Fibroblast of skin of right quadriceps (primary cell): Measurements from ENCODE around the gene ZDHHC18.

Experiments
- DNase-seq: peaks from one replicate; pipeline ENCODE4 v3.0.0-alpha.2; 2013

ZDHHC18 gene, protein sequence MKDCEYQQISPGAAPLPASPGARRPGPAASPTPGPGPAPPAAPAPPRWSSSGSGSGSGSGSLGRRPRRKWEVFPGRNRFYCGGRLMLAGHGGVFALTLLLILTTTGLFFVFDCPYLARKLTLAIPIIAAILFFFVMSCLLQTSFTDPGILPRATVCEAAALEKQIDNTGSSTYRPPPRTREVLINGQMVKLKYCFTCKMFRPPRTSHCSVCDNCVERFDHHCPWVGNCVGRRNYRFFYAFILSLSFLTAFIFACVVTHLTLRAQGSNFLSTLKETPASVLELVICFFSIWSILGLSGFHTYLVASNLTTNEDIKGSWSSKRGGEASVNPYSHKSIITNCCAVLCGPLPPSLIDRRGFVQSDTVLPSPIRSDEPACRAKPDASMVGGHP

DNA sequence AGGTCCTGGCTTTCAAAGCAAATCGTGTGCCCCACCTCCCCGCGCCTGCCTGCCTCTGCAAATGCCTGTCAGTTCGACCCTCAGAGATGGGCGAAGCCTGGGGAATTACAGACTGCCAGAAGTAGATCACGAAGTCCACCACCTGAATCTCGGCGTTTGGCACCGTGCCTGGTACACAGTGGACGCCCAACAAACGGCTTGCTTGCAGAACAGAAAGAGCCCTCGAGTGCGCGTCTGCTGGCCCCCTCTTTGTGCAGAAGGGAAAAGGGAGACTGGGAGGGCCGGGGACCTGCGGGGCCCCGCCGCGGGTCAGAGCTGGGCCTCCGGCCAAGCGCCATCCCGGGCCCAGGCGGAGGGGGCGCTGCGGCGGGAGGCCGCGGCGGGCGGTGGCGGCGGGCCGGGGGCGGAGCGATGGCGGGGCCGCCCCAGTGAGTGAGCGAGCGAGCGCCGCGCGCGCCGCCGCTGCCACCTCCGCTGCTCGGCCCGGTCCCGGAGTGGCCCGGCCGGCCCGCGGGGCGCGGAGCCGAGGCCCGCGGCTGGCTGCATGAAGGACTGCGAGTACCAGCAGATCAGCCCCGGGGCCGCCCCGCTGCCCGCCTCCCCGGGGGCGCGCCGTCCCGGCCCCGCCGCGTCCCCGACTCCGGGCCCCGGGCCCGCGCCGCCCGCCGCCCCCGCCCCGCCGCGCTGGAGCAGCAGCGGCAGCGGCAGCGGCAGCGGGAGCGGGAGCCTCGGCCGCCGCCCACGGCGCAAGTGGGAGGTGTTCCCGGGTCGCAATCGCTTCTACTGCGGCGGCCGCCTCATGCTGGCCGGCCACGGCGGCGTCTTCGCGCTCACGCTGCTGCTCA, at the start of gene ZDHHC18:
TSS of gene ZDHHC18 (plus strand) at position 428 of the 845 bp plus-strand sequence. CDS start at position 545, 117 bp downstream.
- DNase-seq, result peak; percentile 49

DNA sequence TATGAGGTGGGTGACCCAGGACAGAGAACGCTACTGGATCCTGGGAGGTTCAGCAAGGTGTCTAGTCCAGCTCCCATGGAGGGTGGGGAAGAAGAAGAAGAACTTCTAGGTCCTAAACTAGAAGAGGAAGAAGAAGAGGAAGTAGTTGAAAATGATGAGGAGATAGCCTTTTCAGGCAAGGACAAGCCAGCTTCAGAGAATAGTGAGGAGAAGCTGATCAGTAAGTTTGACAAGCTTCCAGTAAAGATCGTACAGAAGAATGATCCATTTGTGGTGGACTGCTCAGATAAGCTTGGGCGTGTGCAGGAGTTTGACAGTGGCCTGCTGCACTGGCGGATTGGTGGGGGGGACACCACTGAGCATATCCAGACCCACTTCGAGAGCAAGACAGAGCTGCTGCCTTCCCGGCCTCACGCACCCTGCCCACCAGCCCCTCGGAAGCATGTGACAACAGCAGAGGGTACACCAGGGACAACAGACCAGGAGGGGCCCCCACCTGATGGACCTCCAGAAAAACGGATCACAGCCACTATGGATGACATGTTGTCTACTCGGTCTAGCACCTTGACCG, 47.3 kb upstream of the ZDHHC18 start:
- no peak for DNase-seq

DNA sequence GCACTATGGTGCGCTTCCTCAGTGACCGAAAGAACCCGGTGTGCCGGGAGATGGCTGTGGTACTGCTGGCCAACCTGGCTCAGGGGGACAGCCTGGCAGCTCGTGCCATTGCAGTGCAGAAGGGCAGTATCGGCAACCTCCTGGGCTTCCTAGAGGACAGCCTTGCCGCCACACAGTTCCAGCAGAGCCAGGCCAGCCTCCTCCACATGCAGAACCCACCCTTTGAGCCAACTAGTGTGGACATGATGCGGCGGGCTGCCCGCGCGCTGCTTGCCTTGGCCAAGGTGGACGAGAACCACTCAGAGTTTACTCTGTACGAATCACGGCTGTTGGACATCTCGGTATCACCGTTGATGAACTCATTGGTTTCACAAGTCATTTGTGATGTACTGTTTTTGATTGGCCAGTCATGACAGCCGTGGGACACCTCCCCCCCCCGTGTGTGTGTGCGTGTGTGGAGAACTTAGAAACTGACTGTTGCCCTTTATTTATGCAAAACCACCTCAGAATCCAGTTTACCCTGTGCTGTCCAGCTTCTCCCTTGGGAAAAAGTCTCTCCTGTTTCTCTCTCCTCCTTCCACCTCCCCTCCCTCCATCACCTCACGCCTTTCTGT, 46.0 kb upstream of the ZDHHC18 start:
- no peak for DNase-seq

DNA sequence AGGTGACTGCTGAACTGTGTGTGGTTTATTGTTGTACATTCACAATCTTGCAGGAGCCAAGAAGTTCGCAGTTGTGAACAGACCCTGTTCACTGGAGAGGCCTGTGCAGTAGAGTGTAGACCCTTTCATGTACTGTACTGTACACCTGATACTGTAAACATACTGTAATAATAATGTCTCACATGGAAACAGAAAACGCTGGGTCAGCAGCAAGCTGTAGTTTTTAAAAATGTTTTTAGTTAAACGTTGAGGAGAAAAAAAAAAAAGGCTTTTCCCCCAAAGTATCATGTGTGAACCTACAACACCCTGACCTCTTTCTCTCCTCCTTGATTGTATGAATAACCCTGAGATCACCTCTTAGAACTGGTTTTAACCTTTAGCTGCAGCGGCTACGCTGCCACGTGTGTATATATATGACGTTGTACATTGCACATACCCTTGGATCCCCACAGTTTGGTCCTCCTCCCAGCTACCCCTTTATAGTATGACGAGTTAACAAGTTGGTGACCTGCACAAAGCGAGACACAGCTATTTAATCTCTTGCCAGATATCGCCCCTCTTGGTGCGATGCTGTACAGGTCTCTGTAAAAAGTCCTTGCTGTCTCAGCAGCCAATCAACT, 45.2 kb upstream of the ZDHHC18 start:
- DNase-seq, result no peak

DNA sequence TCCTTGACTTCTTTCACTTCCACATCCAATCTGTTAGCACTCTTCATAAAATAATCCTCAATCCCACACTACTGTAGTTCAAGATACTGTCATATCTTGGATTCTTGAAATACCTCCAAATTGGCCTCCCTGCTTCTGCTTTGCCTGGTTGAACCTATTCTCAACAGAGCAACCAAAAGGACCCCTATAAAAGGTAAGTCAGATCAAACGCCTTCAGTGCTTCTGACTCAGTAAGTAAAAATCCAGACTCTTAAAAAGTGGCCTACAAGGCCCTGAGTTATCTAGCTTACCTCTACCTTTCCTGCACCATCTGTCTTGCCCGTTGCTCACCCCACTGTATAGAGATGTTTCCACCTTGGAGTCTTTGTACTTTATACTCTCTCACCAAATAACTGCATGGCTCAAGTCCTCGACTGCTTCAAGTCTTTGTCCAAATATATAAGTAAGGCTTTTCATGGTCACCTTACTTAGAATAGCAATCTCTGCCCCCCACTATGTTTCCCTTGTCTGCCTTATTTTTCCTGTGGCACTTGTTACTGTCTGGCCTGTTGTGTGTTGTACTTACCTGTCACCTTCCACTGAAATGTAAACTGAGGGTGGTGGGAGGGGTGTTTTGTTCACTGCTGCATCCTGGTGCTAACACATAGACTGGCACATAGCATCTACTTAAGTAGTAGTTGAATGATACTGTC, 43.8 kb upstream of the ZDHHC18 start:
- no peak for DNase-seq

DNA sequence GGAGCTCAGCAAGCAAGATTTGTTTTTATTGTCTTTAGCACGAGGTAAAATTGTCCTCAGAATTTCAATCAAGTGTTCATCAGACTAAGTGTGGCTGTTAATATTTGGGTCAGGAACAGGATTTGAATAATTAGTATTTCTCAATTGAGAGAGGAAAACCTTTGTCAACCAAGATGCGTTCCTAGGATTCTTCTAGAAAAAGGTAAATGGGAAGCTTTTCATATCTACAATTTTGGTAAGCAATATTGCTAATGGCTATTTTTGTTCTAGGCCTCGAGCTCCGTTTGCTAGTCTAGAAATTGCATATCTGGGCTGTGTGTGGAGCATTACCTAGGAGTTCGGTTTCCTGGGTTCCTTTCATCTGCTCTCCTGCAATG, 42.9 kb upstream of the ZDHHC18 start:
- DNase-seq, result no peak

DNA sequence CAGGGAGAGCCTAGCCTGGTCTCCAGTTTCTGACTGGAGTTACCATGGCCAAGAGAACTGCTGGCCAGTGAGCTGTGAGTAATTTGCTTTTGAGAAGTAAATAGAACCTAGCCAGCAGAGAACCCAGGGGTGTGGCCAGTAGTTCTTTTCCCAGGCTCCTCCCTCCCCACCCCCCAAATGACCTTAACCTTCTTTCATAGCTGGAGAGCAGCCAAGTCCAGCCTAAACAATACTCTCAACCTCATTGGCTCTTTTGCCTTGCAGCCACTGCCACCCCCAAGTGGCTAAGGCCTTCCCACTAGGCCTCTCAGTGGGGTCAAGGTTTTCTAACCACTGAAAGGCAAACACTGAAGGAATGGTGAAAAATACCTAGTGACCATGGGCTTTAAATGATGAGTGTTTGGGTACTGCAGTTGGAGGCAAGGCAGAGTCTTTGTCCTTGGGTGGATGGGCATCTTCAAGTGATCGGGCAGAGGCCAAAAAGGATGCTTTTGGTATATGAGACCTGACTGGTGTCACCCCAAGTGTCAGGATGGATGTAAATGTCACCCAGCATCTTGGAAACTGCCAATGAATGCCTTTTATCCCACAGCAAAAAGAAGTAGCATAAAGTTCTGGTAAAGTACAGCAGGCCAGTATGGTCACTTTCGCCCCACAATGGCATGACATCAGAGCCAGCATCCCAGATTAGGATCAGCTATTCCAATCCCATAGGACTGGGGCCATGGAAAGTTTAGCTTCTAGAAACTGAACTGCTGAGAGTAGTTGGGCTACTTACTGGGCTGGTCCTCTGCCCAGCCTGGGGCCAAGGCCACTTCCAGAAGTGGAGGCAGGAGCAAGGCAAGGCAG, 42.2 kb upstream of the ZDHHC18 start:
- DNase-seq, result peak; percentile 60

DNA sequence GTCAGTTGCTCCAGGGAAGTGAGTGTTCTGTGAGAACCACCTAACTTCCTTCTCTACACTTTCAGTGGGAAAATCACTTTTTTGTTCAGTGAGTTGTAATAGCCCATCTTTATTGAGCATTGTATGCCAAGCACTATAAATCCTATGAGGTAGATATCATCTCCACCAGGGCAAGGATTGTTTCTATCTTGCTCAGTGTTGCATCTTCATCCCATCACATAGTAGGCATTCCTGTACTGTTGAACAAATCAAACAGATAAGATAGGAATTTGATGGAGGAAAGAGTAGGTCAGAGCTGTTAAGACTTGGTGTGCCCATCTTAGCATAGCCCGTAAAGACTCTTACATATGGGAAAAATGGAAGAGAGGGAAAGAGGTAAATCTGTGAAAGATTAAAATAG, 41.6 kb upstream of the ZDHHC18 start:
- DNase-seq, result no peak

DNA sequence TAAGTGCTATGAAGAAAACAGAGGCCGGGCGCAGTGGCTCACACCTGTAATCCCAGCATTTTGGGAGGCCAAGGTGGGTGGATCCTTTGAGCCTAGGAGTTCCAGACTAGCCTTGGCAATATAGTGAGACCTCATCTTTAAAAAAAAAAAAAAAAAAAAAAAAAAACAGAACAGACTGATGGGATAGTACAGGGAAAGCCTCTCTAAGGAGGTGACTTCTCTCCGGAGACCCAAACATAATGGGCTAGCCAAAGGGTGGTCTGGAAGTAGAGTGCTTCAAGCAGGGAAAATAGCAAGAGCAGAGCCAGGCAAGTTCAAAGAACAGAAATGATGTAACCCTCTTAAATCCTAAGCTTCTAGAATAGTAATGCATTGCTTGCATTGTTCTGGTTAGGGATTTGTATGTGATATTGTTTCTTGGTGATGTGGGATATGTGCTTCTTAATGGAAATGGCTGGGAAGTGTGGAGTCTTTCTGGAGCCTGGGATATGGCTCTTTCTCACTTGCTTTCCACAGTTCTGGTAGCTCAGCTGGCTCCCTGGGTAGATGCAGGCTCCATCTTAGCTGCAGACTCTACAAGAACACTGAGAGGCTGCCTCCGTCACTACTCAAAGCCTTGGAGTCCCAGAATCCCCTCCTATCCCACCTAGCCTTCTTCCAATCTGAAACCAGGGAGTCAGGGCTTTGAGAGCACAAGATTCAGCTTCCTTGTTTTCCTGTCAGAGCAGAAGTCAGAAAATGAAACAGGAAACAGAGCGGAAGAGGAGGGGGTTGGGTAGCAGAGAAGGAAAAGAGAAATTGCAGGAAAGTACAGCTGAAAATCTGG, 40.7 kb upstream of the ZDHHC18 start:
- peak; percentile 62 for DNase-seq

DNA sequence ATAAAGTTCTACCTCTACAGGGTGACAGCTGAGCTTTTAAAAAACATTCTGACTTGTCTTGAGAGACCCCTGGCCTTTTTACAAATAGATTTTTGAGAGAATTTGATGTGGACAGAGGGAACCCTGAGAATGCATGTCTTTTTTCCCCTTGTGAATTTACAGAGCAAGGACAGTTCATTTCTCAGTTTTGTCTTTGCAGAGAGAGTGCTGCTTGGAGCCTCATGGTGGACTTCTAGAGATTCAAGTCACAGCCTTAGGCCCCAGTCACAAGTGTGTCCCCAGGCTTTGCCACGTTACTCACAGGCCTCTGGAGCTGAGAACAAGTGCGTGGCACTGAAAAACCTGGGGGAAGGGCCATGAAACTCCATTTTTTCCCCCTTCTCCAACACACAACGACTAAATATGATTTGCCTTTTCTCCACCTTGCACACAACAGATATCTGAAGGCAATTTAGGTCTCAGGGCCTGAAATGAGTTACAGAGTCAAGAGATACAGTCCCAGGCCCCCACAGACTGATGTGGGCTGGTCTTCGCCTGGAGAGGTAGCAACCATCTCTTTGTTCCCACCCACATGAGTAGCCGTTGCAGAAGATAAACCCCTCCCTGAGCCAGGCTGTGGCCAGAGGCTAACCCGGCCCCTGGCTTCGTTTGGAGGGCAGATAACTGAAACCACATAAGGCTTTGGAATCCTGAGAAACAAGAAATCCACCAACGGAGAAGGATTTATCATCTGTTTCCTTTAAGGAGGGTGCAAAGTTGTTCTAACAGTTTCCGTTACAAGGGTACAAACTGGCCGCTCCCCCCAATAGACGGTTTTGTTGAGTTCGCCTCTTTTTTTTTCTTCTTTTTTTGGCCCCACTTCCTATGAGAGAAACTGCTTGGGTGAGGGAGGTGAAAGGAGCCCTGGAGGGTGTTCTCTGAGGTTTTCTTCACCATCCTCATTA, 39.8 kb upstream of the ZDHHC18 start:
- DNase-seq, result peak; percentile 79

DNA sequence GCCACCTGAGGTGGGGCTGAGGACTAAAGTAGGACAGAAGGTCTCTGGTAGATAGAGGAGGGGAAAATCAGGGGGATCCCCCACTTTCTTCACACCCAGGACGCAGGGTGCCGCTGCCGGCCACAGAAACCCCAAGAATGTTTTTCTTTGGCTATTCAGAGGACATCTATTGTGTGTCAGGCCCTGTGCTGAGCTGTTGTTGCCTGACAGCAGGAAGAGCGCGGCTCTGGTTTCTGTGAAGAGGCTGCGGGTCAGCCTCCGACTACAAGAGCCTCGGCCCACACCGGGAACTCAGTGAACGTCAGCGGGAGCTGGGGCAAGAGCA, 39.1 kb upstream of the ZDHHC18 start:
- DNase-seq, result no peak

DNA sequence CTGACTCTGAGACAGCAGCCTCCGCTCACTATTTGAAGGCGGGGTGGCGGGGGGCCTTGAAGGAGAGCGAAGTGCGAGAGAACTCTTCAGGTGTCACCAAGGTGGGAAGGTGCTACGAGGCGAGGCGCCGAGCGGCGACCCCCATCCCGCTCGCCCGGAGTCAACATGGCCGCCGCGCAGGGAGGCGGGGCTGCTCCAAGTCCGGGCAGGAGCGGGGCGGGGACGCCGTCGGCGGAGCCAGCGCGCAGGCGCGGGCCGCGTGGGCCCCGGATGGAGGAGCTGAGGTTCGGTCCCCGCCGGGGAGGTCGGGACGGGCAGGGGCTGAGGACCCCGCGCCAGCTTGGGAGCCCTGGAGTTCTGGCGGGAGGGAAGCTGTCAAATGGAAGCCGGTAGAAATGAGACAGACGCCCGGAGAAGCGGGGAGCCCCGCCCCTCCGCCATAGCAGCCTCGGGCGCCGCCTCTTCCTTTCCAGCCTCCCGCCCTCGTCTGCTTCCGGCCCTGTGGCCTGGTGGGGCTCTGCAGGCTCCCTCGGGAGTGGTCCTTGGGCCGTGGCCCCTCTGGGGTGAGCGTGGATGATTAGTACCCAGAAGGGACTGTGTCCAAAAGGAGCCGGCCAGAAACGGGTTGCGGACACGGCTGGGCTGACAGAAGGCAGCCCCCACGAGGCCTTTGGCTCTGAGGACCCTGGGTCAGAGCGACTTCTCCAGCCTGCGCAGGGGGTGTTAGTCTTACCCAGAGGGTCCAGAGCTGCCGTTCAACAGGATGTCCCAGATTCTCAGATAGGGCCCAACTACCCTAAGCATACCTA, 38.6 kb upstream of the ZDHHC18 start, which contains the start of gene PIGV:
TSS of gene PIGV (plus strand) at position 245 of the 809 bp plus-strand sequence. CDS start 2,866 bp downstream, outside the sequence.
- peak; percentile 87 for DNase-seq

DNA sequence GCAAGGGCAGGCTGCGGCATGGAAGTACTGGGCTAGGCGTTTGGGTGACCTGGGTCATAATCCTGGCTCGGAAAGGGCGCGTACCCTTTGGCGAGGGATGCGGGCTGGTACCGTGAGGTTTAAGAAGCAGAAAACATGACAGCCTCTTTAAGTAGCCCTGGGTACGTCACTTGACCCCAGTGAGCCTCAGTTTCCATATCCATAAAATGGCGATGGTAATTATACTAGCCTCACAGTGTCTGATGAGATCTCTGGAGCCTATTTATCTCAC, 38.0 kb upstream of the ZDHHC18 start:
- no peak for DNase-seq

DNA sequence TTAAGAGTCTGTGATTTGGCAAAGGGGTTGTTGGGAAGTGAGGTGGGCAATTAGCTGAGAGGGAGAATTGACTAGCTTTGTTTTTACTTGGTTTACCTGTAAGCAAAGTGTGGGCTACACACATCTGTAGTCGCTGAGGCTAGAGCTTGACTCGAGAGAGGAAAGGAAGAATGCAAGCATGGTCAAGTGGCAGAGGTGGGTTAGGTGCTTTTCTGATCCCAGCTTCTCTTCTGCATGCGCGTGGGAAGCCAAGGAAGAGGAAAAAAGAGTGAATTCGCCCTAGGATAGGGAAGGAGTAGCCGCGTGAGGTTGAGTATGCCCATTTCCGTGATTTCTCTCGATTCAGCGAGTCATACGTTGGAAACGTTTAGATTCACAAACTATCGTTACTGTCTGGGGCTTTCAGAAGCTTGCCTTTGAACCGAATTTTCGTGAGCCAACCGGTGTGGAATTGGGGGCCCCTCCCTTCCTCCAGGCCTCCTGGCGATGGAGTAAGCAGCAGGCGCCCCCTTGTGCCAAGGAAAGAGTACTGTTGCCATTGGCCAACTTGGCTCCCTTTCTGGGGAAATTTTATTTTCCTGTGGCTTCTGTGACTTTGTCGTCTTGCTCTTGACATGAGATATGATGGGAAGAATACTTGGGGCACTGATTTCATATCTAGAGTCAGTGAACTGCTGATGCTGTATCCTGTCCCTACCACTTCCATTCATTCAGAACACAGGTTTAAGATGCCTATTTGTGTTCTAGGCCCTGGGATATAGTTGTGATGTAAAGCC, 37.5 kb upstream of the ZDHHC18 start:
- DNase-seq, result peak; percentile 87

DNA sequence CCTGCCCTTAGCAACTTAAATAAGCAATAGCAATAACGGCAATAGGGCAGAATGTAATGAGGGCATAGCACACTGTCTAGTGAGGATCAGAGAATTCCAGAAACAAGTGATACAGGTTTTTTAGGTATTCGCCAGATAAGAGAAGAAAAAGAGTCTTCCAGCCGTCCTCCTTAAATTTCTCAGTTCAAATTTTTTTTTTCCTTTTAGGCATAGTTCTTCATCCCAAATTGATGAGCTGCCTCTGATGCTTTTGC, 36.9 kb upstream of the ZDHHC18 start:
- DNase-seq, result no peak

DNA sequence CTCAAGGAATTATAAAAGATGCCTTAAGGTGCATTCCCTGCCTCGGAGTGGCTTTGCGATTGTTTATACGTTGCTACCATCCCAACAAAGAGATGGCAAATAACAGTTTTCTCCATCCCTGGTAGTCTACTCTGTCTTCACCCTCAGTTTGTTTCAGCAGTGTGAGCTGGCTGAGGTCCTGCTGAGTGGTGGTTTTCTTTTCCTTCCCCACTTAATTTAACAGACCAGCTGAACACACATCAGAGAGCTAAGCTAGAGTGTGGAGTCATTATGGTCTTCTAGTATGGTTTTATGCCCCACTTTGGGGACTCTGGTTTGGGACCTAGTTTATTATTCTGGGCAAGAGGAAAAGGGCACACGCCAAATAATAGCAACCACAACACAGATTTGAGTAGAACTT, 36.6 kb upstream of the ZDHHC18 start:
- DNase-seq, result no peak

DNA sequence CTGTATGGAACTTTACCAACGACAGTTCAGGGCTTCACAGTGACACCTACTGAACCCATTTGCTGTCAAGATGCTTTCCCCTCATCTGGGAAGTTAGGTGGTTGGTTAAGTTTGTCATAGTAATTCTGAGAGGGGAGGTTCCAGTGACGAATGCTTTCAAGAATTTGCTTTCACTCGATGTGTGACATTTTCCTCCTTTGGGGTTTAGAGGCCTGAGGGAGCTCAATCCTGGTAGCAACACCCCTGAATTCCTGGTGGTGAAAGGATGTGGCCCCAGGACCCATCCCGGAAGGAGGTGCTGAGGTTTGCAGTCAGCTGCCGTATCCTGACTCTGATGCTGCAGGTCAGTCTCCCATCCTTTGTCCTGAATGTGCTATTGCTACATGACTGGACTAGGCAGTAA, 35.9 kb upstream of the ZDHHC18 start:
- no peak for DNase-seq

DNA sequence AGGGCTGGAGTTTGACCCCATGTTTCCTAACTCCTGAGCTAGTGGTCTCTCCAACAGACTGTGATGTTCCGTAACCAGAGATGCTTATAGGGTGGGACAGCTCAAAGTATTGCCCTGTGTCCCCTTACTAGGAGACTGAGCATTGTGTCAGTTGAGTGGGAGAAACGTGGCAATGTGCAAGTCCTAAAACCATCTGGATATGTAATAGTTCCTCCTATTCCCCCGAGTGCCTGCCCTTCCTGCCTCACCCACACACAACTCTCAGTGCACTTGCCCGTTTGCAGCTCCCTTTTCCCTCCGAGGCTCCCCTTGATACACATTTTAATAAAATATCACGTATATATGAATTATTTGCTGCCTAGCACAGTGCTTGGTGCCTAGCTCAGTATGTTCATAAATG, 35.3 kb upstream of the ZDHHC18 start:
- DNase-seq, result no peak
